ENCODE data around the gene KCNIP3. TPM values are rescaled to one million over a fixed set of nuclear protein-coding genes. Genes with fewer than 3 reads are reported as not detected.

The KCNIP3 gene
- total and polyA plus RNA-seq, 9 of the 15 experiments (the other 6 are each of a cell fraction or from before 2014, with no cell fraction given): 0.04 TPM; not detected in 8

- no peak overlapping the region for H2AFZ ChIP-seq (ENCODE audit: low read depth, low read length)
- no peak for TF ChIP-seq SMARCE1 (IDR thresholded peaks at IDR 0.05)
- TF ChIP-seq ZNF445 (CRISPR knock-in tag; IDR thresholded peaks at IDR 0.05; ENCODE audit: low read depth): no peak
- no peak for TF ChIP-seq MLLT1 (IDR thresholded peaks at IDR 0.05)
- TF ChIP-seq EP400 (IDR thresholded peaks at IDR 0.05): no peak
- no peak for TF ChIP-seq SNAPC5 (CRISPR knock-in tag; IDR thresholded peaks at IDR 0.05)
- no peak for TF ChIP-seq GABPA (tag; conservative IDR thresholded peaks at IDR 0.05; ENCODE audit: low read depth)
- TF ChIP-seq CBFA2T3 (IDR thresholded peaks at IDR 0.05): no peak
- TF ChIP-seq CC2D1A (IDR thresholded peaks at IDR 0.05): no peak
- TF ChIP-seq CHD2 (IDR thresholded peaks at IDR 0.05; ENCODE audit: low read depth, low read length): no peak
- no peak for TF ChIP-seq ZNF354B (CRISPR knock-in tag; IDR thresholded peaks at IDR 0.05)
- TF ChIP-seq GABPB1 (CRISPR knock-in tag; IDR thresholded peaks at IDR 0.05): no peak
- no peak for TF ChIP-seq ZBTB43 (CRISPR knock-in tag; IDR thresholded peaks at IDR 0.05)
- no peak for TF ChIP-seq HMBOX1 (IDR thresholded peaks at IDR 0.05)
- TF ChIP-seq BACH1 (tag; IDR thresholded peaks at IDR 0.05): no peak
- ATAC-seq (no peak), DNase-seq (ENCODE audit: extremely low read depth in 1 of 4, low spot score in 3 of 4) (no peak), FAIRE-seq (no peak)
- H3K79me2 ChIP-seq (ENCODE audit: control insufficient read depth, insufficient read depth, low read length): no peaks in the 10 kb centered on the region
- 3% methylated on average over 21 of the region's 21 CpGs for WGBS (ENCODE audit: insufficient coverage, low coverage, missing lambda C conversion rate)
- no peak overlapping the region for H3K4me2 ChIP-seq (ENCODE audit: insufficient read depth, low read length)
- no peak overlapping the region; a peak in 1 of 4 replicates for H3K9ac ChIP-seq (ENCODE audit: insufficient read depth in 1 of 2, low read depth in 2 of 2, low read length in 2 of 2)
- in situ Hi-C loops (cut with MboI): no loop called here
- ChIA-PET CTCF (ENCODE audit: low intra/inter-chr PET ratio) (no interaction called here), POLR2A (interaction anchor here (0.6 kb wide), 1 partner anchor 36 kb away, joined by 3 read pairs; no protein-coding TSS in a partner anchor)
- no peaks in the 10 kb centered on the region for H3K9me3 ChIP-seq (replicated peaks; ENCODE audit: control insufficient read depth, insufficient read depth, low read depth, low read length)
- H3K27me3 ChIP-seq (ENCODE audit: control insufficient read depth in 2 of 2, insufficient read depth in 2 of 2, low read length in 2 of 2): peaks cover 23 to 67% of the 10 kb centered on the region in 2 experiments; a peak in 4 of 5 replicates
- H3K4me3 ChIP-seq: no peak overlapping the region
- no TSS peak for BruUV-seq (replicated peaks)
- no peak overlapping the region for H3K27ac ChIP-seq (ENCODE audit: extremely low read depth, low read depth, low read length)
- intact Hi-C loops (cut with micrococcal nuclease): loop anchor here (2.0 kb wide), 1 partner anchor 25 kb away; no protein-coding TSS in a partner anchor
- no peaks in the 10 kb centered on the region for H3K36me3 ChIP-seq (ENCODE audit: control insufficient read depth, insufficient read depth, low read length)
- H3K4me1 ChIP-seq (replicated peaks in 1 of 2; ENCODE audit: control insufficient read depth in 2 of 2, insufficient read depth in 2 of 2, low read length in 2 of 2): no peaks in the 10 kb centered on the region
- H4K20me1 ChIP-seq (replicated peaks; ENCODE audit: control insufficient read depth, insufficient read depth, low read length): peaks cover 9% of the 10 kb centered on the region; the same call in 1 of the 2 replicates
- H3K9me1 ChIP-seq (ENCODE audit: control insufficient read depth, insufficient read depth, low read length): no peaks in the 10 kb centered on the region
These were observed 78.5 kb downstream of the KCNIP3 start for GRCh38 chr2:95375532-95376150.

Measured in K562 (cell line).